Measurements from ENCODE around the gene TAS2R9.

GRCh38 chr12:10849425-10849878, 39.5 kb upstream of the TAS2R9 start, which contains the start of gene PRR4:
- TF ChIP-seq CTCF (IDR thresholded peaks at IDR 0.05) (no peak), POLR2AphosphoS5 (IDR thresholded peaks at IDR 0.05) (no peak), POLR2A (IDR thresholded peaks at IDR 0.05; ENCODE audit: low read depth) (no peak)
